Retinal pigment epithelial cell (primary cell): ENCODE data around the gene RAB22A.

Experiments used
- DNase-seq: peaks from one replicate; pipeline ENCODE4 v3.0.0-alpha.2; 2010; ENCODE audit warnings: low read depth
- H3K4me3 ChIP-seq: 2 replicates; pipeline ENCODE4 v1.5.1; 2011; ENCODE audit warnings: mild to moderate bottlenecking, low read length, control low read depth, moderate library complexity
- TF ChIP-seq, protein P1 (sequence below): conservative IDR thresholded peaks from 2 replicates; pipeline ENCODE4 v1.5.1; 2011; ENCODE audit warnings: low read depth, low read length, control low read depth, inconsistent platforms

The RAB22A gene, protein sequence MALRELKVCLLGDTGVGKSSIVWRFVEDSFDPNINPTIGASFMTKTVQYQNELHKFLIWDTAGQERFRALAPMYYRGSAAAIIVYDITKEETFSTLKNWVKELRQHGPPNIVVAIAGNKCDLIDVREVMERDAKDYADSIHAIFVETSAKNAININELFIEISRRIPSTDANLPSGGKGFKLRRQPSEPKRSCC

DNA sequence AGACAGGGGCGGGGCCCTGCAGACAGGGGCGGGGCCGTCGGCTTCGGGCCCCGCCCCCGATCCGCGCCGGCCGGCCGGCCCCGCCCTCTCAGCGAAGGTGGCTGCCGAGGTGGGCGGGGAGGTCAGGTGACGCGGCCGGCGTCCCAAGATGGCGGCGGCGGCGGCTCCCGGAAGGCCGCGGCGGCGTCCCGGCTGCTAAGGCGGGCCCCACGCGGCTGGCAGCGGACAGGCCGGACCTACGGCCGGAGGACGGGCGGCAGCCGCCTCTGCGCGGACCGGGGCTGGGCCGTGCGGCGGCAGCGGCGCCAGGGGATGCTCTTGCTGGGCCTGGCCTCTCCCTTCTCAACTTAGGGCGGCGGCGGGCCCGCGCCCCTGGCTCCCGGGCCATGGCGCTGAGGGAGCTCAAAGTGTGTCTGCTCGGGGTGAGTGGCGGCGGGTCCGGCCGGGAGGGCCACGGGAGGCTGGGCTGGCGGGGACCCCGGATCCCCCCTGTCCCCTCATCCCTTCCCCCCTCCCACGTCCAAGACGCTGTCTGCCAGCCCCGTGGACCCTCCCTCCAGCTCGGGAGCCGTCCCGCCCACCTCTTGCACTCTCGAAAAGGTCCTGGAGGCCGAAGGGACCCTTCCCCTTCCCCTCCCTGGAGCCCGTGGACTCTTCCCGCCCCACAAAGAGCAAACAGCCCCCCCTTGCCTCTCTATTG lies at the start of gene RAB22A:
TSS of gene RAB22A (plus strand) at position 125 of the 700 bp plus-strand sequence. CDS start at position 387, 262 bp downstream.
- TF ChIP-seq, protein P1, sequence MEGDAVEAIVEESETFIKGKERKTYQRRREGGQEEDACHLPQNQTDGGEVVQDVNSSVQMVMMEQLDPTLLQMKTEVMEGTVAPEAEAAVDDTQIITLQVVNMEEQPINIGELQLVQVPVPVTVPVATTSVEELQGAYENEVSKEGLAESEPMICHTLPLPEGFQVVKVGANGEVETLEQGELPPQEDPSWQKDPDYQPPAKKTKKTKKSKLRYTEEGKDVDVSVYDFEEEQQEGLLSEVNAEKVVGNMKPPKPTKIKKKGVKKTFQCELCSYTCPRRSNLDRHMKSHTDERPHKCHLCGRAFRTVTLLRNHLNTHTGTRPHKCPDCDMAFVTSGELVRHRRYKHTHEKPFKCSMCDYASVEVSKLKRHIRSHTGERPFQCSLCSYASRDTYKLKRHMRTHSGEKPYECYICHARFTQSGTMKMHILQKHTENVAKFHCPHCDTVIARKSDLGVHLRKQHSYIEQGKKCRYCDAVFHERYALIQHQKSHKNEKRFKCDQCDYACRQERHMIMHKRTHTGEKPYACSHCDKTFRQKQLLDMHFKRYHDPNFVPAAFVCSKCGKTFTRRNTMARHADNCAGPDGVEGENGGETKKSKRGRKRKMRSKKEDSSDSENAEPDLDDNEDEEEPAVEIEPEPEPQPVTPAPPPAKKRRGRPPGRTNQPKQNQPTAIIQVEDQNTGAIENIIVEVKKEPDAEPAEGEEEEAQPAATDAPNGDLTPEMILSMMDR = no peak
- no peak for DNase-seq
- peak within 1 kb of the TSS; percentile 90 for H3K4me3 ChIP-seq

DNA sequence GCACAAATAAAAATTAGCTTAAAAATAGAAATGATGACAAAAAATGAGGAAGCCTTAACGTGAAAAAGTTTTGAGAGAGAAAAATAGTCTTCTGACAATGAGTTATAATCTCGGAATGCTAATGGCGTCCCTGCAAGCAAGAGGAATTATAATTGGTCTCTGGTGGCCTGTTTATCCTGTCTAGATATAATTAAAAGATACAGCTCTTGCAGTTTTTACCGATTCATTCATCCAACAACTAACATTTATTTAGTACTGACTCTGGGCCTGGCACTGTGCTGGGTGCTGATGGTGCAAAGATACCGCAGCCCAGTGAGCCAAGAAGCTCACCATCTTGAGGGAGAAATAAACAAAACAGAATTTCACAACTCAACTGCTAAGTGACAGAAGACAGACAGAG lies 49.5 kb upstream of the RAB22A start:
- TF ChIP-seq, protein P1 = no peak
- no peak overlapping the region for H3K4me3 ChIP-seq
- no peak for DNase-seq

DNA sequence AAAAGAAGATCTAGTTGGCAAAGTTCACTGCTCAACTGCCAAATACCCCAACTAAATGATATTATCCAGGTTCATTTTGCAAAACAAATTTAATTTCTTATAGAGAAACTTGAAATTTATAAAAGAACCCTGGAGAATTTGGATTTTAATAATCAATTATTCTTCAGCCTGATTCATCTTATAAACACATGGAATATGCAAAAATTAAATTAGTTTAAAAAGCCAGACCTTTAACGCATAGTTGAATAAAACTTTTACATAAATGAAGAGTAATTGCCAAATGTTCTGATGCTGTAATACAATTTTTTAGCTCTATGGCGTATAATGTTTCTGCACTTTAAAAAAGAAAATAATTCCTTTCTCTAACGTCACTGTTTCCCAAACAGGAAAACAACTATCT lies 47.9 kb upstream of the RAB22A start:
- H3K4me3 ChIP-seq = no peak overlapping the region
- DNase-seq = no peak
- TF ChIP-seq, protein P1 = no peak

DNA sequence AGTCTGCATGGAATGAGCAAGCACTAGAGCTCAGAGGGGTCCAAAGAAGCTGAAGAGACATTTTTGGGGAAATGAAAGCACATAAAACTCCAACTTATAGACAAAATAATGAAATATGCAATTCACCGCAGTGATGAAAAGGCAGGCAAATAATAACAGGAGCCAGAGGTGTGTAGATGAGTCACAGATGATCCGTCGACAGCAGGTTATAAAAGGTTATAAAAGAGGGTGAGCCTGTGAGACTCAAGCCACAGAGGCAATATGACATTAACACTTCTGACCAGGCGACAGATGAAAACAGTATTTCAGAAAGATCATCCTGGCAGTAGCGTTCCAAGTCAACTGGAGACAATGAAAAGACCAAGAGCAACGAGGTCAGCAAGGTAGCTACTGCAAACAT lies 45.2 kb upstream of the RAB22A start:
- TF ChIP-seq, protein P1 = no peak
- DNase-seq = no peak
- H3K4me3 ChIP-seq = no peak overlapping the region

DNA sequence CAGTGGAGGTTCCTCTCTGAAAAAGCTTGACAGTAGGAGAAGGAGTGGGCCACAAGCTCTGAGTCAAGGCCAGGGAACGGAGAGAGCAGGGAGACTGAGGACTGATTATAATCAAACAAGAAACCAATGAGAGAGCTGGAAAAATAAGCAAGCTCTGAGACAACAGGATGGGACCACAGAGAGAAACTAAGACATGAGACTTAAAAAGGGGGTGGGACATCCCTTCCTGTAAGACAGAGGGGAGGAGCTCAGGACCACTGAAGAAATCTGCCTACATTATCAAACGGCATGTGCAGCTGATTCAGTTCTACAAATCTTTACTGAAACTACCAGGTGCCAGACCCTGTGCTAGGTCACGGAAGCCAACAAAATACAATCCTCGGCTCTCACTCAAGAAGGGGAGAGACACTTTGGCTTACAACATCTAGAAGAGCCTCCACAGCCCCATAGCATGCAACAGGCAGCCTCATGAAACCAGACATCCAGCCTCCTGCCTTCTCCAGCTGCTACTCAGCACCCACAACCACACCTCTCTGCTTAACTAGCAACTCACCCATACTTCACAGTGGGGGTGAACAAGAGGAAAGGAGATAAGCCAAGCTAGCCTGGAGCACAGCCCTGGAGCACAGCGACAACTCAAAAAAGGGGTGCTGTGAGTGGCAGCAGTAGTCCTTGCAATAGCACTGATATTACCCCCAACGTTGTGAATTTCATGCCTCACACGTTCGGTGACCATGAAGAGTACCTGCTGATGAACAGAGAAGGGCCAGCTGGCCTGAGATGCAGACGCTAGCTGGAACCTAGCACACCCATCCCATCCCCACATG lies 41.9 kb upstream of the RAB22A start:
- TF ChIP-seq, protein P1 = no peak
- no peak for DNase-seq
- H3K4me3 ChIP-seq = no peak overlapping the region

DNA sequence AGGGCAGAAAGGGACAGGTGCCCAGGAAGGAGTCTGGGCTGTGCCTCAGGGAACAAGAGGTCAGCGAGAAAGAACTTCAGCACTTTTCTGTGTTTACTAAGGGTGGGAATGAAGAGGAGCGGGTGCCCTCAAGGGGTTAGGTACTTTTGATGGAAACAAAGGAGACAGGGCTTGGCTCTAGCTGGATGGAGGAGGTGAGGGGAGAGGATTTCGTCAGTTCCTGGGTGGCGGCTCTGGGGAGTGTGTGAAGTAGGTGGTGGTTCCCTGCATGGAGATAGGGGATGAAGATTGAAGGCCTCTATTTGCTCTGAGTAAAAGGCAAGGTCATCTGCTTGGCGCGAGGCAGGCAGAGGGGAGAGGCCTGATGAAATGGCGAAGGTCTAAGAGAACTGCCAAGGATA lies 41.1 kb upstream of the RAB22A start:
- no peak for DNase-seq
- no peak overlapping the region for H3K4me3 ChIP-seq
- TF ChIP-seq, protein P1 = no peak
